ES-I3 (cell line): Measurements from ENCODE around the gene C5AR1.
"Not testable (repeated sequence)": the region's sequence is repeated elsewhere in the genome, so short reads cannot be mapped to it uniquely, and the experiment has no call there.

Experiments used
- H3K36me3 ChIP-seq: 2 replicates; pipeline ENCODE4 v1.6.1; 2013; ENCODE audit warnings: mild to moderate bottlenecking, low read length, control low read depth, moderate library complexity; ENCODE audit not compliant: insufficient read depth
- H3K4me1 ChIP-seq: 2 replicates; pipeline ENCODE4 v1.6.1; 2013; ENCODE audit warnings: mild to moderate bottlenecking, control low read depth, low read length; ENCODE audit not compliant: insufficient read depth
- H3K9ac ChIP-seq: 2 replicates; pipeline ENCODE4 v1.6.1; 2013; ENCODE audit warnings: low read depth, mild to moderate bottlenecking, low read length, moderate library complexity
- H3K9me3 ChIP-seq: 2 replicates; pipeline ENCODE4 v1.6.1; 2013; ENCODE audit warnings: mild to moderate bottlenecking, low read length, moderate library complexity; ENCODE audit not compliant: control insufficient read depth, insufficient read depth

C5AR1 gene

DNA sequence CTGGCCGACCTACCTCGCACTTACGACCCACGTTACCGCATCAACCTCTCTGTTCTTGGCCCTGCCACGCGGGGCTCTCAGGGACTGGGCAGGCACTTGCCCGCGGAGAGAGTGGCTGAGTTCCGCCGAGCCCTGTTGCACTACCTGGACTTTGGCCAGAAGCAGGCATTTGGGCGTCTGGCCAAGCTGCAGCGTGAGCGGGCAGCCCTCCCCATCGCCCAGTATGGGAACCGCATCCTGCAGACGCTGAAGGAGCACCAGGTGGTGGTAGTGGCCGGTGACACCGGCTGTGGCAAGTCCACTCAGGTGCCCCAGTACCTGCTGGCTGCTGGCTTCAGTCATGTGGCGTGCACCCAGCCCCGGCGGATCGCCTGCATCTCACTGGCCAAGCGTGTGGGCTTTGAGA is 43.6 kb downstream of the C5AR1 start:
- Histone ChIP-seq H3K9ac (no peak overlapping the region), H3K36me3 (peaks cover 46% of the 10 kb centered on the region)

DNA sequence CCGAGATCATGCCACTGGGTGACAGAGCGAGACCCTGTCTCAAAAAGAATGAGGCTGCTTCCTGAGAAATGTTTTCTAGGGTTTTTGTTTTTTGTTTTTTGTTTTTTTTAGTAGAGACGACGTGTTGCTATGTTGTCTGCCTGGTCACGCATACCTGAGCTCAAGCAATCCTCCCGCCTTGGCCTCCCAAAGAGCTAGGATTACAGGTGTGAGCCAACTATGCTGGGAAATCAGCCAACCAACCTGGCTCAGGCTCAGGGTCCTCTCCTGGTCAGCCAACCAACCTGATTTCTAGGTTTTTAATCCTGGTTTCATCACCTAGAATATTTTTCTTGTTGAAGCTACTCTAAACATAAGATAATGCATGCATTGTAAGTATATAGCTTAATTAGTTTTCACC is 47.2 kb downstream of the C5AR1 start:
- peaks cover 66% of the 10 kb centered on the region for H3K36me3 ChIP-seq
- peaks cover 3% of the 10 kb centered on the region; the same call in 1 of the 2 replicates for H3K4me1 ChIP-seq
- H3K9ac ChIP-seq, result no peak overlapping the region
- H3K9me3 ChIP-seq, result no peaks in the 10 kb centered on the region

More for the DNA sequence above, 43.6 kb downstream of the C5AR1 start:
- H3K9me3 ChIP-seq, result no peaks in the 10 kb centered on the region
- peaks cover 9% of the 10 kb centered on the region; the same call in 1 of the 2 replicates for H3K4me1 ChIP-seq

DNA sequence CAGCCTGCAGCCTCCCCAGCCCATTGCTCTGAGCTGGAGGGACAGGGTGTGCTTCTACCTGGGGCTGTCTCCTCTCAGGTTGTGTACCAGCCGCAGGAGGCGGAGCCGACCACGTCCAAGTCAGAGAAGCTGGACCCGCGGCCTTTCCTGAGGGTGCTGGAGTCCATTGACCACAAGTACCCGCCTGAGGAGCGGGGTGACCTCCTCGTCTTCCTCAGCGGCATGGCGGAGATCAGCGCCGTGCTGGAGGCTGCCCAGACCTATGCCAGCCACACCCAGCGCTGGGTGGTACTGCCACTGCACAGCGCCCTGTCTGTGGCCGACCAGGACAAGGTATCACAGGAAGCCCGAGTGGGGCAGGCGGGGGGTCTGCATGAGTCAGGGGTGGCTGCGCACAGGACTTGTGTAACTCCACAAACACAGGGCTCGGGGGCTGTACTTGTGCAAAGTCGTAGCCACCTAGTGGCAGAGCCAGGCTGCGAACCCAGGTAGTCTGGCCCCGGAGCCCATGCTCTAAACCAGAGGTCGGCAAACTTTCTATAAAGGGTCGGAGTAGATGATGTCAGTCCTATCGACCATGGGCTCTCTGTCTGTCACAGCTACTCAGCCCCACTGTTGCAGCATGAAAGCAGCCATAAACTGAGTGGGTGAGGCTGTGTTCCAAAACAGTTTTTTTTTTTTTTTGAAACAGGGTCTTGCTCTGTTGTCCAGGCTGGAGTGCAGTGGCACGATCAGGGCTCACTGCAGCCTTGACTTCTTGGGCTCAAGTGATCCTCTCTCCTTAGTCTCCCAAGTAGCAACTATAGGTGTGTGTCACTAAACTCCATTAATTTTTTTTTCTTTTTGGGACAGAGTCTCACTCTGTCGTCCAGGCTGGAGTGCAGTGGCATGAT is 48.4 kb downstream of the C5AR1 start:
- no peaks in the 10 kb centered on the region for H3K4me1 ChIP-seq
- no peaks in the 10 kb centered on the region for H3K9me3 ChIP-seq
- peaks cover 61% of the 10 kb centered on the region for H3K36me3 ChIP-seq
- H3K9ac ChIP-seq, result no peak overlapping the region

DNA sequence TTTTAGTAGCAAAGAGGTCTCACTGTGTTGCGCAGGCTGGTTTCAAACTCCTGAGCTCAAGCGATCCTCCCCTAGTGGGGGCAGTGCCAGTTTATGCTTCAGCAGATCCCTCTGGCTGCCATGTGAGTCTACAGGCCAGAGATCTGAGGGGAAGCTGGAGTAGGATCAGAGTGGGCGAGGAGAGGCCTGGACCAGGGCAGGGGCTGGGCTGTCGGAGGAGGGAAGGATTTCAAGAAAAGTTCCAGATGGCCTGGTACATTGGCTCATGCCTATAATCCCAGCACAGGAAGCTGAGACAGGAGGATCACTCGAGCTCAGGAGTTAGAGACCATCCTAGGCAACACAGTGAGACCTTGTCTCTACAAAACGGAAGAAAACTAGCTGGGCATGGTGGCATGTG is 49.3 kb downstream of the C5AR1 start:
- no peaks in the 10 kb centered on the region for H3K4me1 ChIP-seq
- no peaks in the 10 kb centered on the region for H3K9me3 ChIP-seq
- no peak overlapping the region for H3K9ac ChIP-seq
- H3K36me3 ChIP-seq, result peaks cover 56% of the 10 kb centered on the region

DNA sequence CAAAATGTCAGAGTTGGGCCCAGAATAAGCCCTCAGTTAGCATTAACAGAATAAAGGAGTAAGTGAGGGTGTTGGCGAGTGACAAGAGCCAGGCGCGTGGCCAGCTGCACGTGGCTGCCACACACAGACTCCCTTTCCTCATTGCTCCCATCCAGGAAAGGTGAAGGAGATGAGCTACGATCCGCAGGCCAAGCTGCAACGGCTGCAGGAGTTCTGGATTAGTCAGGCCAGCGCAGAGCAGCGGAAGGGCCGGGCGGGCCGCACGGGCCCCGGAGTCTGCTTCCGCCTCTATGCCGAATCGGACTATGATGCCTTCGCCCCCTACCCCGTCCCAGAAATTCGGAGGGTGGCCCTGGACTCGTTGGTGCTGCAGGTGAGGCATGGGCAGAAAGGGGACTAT is 52.7 kb downstream of the C5AR1 start:
- H3K4me1 ChIP-seq, result no peaks in the 10 kb centered on the region
- no peaks in the 10 kb centered on the region for H3K9me3 ChIP-seq
- H3K9ac ChIP-seq, result no peak overlapping the region
- H3K36me3 ChIP-seq, result peaks cover 46% of the 10 kb centered on the region

DNA sequence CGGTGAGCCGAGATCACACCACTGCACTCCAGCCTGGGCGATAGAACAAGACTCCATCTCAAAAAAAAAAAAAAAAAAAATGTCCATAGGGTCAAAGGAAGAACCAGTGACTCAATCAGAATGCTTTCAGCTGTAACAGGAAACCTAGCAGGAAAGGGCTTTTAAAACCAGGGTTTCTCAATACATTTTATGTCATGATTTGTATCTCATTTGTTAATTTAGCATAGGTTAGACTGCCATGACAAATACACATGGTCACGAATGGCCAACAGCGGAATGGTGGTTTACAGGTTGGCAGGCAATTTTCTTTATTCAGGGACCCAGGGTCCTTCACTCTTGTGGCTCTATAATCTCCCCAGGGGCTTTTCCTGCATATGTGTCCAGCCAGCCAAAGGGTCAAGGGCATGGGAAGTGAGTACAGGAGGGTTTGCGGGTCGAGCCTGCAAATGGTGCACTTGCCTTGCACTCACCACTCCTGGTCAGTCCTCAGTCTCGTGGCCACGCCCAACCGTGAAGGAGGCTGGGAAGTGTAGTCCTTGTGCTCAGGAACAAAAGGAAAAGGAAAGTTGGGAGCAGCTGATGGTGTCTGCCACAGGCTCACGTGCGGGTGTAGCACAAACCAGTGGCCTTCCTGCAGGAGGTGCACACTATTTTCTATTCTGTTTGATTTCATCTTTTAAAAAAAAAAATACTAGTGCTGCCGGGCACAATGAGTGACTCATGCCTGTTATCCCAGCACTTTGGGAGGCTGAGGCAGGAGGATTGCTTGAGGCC is 54.3 kb downstream of the C5AR1 start:
- no peak overlapping the region for H3K9ac ChIP-seq
- peaks cover 30% of the 10 kb centered on the region for H3K36me3 ChIP-seq
- H3K4me1 ChIP-seq, result no peaks in the 10 kb centered on the region
- no peaks in the 10 kb centered on the region for H3K9me3 ChIP-seq

DNA sequence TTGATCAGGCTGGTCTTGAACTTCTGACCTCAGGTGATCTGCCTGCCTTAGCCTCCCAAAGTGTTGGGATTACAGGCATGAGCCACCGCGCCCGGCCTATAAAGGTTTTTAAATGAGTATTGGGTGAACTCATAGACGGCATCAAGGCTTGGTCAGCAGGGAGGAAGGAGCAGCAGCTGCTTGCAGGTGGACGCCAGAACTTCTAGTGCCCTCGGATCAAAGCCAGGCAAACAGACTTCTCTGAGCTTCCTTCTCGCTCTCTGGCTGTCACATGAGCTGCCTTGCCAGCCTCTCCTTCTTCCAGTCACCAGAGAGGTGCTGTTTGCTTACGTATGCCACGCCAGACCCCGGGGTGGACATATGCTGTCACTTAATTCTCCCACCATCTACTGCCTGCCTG is 55.8 kb downstream of the C5AR1 start:
- H3K9me3 ChIP-seq, H3K4me1 ChIP-seq, H3K9ac ChIP-seq: not testable (repeated sequence)
- peaks cover 25% of the 10 kb centered on the region for H3K36me3 ChIP-seq

DNA sequence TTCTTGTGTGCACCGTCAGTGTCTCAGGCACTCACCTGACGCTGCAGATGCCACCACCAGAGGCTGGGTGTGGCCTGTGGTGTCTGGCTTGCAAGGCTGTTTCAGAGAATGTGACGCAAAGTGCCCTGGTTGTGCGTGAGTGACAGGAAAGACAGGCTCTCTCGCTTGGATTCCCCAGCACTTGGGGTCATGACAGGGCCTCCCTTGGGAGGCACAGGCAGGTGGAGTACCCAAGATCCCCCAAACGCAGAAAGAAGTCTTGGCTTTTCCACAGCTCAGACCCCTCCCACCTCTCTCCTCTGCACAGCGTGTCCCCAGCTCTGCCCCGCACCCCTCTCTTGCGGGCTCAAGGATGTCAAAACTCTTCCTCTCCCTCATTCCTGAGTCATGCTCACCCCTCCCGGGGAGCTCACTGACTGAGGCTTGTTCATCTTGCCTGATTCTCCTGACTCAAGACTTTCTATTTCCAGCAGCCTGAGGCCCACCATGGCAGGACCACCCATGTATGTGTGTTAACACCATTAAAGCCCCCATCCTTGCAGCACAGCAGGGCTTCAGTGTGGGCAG is 60.5 kb downstream of the C5AR1 start:
- H3K9ac ChIP-seq, result no peak overlapping the region
- H3K9me3 ChIP-seq, result no peaks in the 10 kb centered on the region
- H3K36me3 ChIP-seq, result peaks cover 27% of the 10 kb centered on the region; the same call in 1 of the 2 replicates
- no peaks in the 10 kb centered on the region for H3K4me1 ChIP-seq

DNA sequence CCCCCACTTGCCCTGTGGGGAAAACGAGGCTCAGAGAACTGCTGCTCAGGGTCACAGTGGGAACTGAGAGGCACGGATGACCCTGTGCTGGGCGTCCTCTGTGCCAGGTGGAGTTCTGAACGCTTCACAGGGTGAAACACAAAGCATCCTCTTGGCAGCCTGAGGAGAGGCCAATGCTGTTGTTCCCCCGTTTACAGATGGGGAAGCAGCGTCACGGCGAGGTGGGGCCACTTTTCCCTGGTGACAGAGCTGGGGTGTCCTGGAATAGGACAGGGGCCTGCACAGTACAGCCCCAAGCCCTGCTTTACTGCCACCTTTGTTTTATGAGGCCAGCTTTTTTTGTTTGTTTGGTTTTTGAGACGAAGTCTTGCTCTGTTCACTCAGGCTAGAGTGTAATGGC is 61.6 kb downstream of the C5AR1 start:
- Histone ChIP-seq H3K9me3 (no peaks in the 10 kb centered on the region), H3K4me1 (no peaks in the 10 kb centered on the region), H3K9ac (no peak overlapping the region), H3K36me3 (peaks cover 27% of the 10 kb centered on the region; the same call in 1 of the 2 replicates)
